ENCODE results near the gene RAP1GDS1.

DNA sequence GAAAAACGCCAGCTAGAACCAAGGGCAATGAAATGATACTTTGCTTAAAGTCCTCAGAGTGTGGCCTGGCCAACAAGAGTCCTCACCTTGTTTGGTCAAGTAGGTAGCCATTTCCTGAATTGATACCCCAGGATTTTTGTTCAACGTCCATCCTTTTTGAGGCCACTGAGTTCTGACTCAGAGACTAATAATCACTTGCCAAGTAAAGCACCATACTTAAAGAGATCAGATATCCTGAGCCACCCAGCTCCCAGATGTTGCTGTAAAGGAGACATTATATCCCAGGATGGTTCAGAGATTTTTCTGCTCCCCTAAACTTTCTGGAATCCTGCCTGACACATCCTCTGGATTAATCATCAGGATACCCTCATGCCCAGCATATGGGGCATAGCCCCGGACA is 190.9 kb downstream of the RAP1GDS1 start:
- TF ChIP-seq CTCF (conservative IDR thresholded peaks at IDR 0.05; ENCODE audit: low read depth, low read length) (no peak), POLR2A (IDR thresholded peaks at IDR 0.05; ENCODE audit: low read depth, low read length) (no peak), NFE2L2 (IDR thresholded peaks at IDR 0.05; ENCODE audit: low read depth, low read length) (no peak), RCOR1 (IDR thresholded peaks at IDR 0.05; ENCODE audit: insufficient replicate concordance, low read length) (no peak), CEBPB (IDR thresholded peaks at IDR 0.05; ENCODE audit: low read depth, low read length) (no peak)

Measured in IMR-90 (cell line).